C1 segment of cervical spinal cord (tissue), 14 donors: ENCODE measurements around the gene GLMP.
"Not testable (repeated sequence)": the region's sequence is repeated elsewhere in the genome, so short reads cannot be mapped to it uniquely, and the experiment has no call there.

Experiments
- DNase-seq, 14 donors: peaks; one replicate each; lab custom pipeline; 2025; lab: John Stamatoyannopoulos, UW

The GLMP gene, protein sequence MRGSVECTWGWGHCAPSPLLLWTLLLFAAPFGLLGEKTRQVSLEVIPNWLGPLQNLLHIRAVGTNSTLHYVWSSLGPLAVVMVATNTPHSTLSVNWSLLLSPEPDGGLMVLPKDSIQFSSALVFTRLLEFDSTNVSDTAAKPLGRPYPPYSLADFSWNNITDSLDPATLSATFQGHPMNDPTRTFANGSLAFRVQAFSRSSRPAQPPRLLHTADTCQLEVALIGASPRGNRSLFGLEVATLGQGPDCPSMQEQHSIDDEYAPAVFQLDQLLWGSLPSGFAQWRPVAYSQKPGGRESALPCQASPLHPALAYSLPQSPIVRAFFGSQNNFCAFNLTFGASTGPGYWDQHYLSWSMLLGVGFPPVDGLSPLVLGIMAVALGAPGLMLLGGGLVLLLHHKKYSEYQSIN

GRCh38 chr1:156295391-156295947, at the start of gene GLMP:
Gene GLMP (minus strand): TSS chr1:156295679. CDS start chr1:156295645, 34 bp downstream.
- DNase-seq: peak in 10 of 14 donors; percentile 13 to 46 (median 28)

DNA sequence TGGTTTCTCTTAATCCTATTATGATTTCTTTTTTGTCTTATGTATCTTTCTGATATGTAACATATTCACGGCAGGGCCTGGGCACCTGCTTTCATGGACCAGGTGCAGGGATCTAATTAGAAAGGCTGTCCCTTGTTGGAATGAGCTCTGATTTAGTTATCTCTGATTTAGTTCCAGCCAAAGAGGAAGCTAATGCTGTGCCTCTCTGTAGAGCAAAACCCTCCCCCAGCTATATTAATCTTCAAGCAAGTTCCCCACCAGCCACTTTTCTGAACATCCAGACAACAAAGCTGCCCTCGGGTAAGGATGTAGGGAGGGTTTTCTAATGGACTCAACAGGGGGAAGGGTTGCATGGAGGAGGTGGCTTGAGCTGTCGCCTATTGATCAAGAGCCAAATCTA, 48.9 kb upstream of the GLMP start:
- DNase-seq: no peak

DNA sequence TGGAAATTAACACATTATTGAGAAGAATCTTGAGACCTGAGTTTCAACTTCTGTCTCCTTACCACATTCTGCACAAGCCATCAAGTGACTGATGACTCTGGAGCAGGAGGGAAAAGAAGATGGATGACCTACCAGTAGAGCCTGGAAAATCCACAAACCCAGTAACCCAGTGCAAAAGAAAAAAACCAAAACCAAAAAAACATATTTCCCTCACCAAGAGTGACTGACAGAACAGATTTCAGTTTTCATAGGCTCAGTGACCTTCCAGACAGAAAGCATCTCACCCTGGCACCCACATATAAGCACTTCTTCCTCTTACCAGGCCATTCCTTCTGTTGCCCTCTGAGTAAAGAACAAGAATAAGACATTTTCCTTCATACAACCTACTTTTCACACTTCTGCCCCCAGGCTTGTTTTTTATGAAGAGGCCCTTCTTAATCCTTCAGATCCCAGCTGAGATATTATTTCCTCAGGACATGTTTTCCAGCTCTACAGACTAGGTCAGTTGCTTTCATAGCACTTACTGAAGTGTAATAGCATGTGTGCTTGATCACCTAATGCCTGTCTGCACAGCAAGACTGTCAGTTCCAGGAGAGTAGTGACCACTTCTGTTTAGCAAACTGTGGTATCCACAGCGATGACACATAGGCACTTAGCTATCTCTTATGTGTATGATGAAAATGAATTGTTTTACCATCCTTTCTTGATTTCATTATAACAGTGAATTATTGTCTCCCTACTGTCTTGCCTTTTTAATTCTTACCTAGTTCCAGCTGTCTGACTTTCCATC, 46.9 kb upstream of the GLMP start:
- no peak for DNase-seq

DNA sequence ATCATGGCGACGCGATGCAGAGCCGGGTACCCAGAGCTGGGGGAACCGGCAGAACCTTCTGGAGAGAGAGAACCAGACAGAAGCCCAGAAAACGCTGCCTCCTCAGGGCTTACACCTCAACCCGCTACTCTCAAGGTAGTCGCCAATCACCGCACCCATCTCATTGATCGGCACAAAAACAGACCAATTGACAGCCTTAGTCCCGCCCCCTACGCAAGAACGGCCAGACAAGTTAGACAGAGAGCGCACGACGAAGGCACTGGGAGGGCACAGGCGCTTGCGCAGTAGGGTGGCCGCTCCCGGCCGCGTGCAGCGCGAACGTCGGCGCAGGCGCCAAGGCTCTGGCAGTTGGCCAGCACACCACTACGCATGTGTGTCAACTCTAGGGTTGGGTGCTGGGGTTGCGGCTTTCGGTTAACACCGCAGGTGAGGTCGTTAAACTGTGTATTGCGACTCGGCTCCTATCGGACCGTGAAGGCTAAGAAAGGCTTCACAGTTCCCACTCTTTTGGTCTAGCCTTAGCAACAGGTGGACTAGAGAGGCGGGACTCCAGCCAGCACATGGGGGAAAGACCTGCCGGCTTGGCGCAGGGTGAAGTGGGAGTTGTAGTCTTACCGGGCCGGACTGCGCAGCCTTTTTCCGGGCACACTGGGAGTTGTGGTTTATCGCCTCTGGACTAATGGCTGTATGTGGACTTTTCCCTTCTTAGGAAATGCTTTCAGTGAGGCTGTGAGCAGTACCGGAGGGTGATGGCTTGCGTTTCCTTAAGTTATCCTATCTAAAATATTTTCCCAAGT, 42.9 kb upstream of the GLMP start, which contains the start of the genes CCT3 and TSACC:
CCT3 (minus strand) TSS at position 113 of the 797 bp plus-strand sequence; CDS start at position 5, 108 bp downstream.
TSACC (plus strand) TSS at position 347 of the 797 bp plus-strand sequence. CDS start 1,232 bp downstream, outside the sequence.
- DNase-seq: peak; percentile 85 to 100 (median 99)

GRCh38 chr1:156337888-156338179, 42.4 kb upstream of the GLMP start:
- no peak for DNase-seq

- DNase-seq: no peak
Measured at GRCh38 chr1:156337052-156337887, 41.8 kb upstream of the GLMP start.

DNA sequence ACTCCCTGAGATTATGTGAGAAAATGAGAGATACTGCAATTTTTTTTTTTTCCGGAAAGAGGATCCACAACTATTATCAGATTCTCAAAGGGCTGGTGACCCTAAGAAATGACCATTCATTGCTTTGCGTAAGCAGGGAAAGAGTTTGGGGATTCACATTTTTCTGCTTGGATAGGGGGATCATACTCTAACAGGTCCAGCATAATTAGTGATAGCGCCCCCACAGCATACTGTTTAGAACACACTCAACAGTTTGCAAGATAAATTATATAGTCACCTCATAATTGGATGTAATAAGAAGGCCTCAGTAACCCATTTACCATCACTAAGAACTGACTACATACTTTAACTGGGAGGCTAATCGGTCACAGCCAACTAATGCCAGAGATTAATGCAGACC, 40.8 kb upstream of the GLMP start:
- no peak for DNase-seq

DNA sequence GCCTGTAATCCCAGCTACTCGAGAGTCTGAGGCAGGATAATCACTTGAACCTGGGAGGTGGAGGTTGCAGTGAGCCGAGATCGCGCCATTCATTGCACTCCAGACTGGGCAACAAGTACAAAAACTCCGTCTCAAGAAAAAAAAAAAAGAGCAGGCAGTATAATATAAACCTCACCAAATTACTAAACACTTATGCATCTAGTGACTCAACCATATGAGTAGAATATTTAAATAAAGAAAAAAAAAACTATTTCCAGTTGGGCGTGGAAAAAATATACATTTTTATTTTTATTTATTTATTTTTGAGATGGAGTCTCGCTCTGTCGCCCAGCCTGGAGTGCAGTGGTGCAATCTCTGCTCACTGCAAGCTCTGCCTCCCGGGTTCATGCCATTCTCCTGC, 27.7 kb upstream of the GLMP start:
- not testable (repeated sequence) for DNase-seq

GRCh38 chr1:156320560-156320959, 25.1 kb upstream of the GLMP start:
- no peak for DNase-seq

GRCh38 chr1:156319664-156320063, 24.2 kb upstream of the GLMP start:
- no peak for DNase-seq

GRCh38 chr1:156316909-156317308, 21.4 kb upstream of the GLMP start:
- no peak for DNase-seq

- peak in 1 of 14 donors; percentile 46 for DNase-seq
Measured at GRCh38 chr1:156310962-156311361, 15.5 kb upstream of the GLMP start.

GRCh38 chr1:156308078-156308477, 12.6 kb upstream of the GLMP start:
- no peak for DNase-seq

DNA sequence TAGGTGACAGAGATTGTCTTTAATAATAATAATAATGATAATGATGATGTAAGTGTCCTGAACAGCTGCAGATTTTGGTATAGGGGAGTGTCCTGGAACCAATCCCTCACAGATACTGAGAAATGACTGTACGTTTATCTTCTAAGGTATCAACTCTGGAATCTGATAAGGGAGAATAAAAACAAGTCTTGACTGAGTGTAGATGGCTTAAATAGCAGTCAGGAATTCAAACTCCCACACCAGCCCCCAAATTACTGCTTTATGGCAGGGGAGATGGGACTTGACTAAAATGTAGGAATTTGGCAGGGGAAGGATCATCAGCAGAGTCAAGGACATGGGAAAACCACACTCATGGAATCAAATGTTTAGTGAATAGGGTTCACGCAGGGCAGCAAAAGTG, 9.7 kb upstream of the GLMP start:
- DNase-seq: no peak

DNA sequence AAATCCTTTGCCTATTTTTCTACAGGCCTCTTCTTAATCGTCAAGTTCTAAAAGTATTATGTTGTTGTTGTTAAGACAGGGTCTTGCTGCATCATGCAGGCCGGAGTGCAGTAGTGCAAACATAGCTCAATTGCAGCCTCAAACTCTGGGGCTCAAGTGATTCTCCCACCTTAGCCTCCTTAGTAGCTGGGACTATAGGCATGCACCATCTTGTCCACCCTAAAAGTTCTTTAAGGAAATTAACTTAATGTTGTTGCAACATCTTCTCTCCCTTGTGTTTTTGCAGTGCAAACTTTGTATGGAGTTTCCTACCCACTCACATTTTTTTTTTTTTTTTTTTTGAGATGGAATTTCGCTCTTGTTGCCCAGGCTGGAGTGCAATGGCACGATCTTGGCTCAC, 7.8 kb upstream of the GLMP start:
- no peak for DNase-seq

DNA sequence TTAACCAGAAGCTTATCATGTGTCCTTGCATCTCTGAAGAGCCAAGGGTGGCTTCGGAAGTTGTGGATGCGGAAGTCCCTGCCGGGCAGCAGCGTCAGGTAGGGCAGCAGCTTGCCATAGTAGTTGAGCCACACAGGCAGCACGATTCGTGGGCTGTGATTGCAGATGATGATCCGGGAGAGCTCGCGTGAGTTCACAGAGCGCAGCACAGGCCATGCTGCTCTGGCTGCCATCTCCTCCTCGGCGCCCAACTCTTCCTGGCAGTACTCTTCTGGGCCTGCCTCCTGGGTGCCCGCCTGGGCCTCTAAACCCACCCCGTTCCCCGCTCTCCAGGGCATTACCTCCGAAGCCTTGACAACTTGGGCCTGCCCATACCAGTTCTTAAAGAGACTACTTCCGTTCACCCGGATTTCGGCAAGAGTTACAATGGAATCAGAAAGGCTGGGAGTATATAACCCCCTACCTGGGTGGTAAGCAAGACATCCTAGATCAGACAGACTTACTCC, 3.4 kb upstream of the GLMP start, which contains the start of gene VHLL:
VHLL (minus strand) TSS at position 456 of the 506 bp plus-strand sequence; CDS start at position 338, 118 bp downstream.
- DNase-seq: no peak

DNA sequence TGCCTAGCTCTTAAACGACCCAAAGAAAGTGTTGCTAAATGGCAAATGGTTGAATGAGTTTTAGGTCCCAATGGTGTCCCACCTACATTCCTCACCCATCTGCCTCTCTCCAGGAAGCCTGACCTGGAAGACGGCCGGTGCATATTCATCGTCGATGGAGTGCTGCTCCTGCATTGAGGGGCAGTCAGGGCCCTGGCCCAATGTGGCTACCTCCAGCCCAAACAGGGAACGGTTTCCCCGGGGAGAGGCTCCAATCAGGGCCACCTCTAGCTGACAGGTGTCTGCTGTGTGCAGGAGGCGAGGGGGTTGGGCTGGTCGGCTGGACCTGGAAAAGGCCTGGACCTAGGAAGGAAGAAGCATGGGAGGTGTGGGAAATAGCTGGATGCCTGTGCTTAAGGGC, 1.6 kb downstream of the GLMP start:
- DNase-seq: no peak

DNA sequence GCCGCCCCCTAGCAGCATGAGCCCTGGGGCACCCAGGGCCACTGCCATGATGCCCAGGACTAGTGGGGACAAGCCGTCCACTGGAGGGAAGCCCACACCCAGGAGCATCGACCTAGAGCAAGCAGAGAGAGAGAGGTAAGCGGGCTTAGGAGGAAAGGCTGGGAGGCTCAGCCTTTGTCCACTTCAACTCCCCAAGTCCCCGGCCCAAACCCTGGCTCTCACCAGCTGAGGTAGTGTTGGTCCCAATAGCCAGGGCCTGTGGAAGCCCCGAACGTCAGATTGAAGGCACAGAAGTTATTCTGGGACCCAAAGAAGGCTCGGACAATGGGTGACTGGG, 2.4 kb downstream of the GLMP start:
- no peak for DNase-seq

DNA sequence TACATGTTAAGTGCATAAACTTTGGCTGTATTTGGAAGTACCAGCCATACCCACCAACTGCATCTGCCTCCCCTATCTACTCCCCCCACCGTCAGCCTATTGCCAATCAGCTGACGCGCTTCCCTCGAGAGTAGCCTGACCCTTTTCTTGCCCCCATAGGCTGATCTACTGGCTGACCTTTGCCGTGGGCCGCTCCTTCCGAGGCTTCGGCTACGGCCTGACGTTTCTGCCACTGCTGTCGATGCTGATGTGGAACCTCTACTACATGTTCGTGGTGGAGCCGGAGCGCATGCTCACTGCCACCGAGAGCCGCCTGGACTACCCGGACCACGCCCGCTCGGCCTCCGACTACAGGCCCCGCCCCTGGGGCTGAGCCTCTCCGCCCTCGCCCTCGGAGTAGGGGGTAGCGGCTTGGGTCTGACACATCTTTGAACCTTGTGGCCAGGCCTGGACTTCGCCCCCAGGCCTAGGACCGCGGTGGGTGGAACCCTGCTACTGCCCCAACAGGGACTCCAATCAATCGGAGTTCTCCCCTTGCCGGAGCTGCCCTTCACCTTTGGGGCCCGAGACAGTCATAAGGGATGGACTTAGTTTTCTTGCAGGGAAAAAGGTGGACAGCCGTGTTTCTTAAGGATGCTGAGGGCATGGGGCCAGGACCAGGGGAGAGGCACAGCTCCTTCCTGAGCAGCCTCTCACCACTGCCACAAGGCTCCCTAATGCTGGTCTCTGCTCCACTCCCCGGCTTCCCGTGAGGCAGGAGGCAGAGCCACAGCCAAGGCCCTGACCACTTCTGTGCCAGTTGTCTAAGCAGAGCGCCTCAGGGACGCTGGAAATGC, 4.0 kb downstream of the GLMP start:
- DNase-seq: peak; percentile 18 to 83 (median 68)

DNA sequence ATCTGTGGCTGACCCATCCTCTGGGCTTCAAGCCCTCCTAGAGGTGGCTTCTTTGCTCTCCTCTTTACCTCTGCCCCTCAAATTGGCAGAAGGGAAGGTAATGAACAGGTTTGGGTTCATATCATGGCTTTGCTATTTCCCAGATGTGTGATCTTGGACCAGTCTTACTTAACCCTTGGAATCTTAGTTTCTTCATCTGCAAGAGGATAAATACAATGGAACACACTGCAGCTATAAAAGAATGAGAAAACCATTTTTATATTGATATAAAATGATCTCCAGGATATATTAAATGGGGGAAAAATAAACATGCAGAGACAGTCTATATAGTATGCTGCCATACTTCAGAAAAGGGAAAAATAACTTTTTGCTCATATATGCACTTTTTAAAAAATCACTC, 5.6 kb downstream of the GLMP start:
- DNase-seq: no peak
